Measurements from ENCODE around the gene ERFL. TPM values are rescaled to one million over a fixed set of nuclear protein-coding genes. Genes with fewer than 3 reads are reported as not detected.
"Not testable (repeated sequence)": the region's sequence is repeated elsewhere in the genome, so short reads cannot be mapped to it uniquely, and the experiment has no call there.

The ERFL gene
- total and polyA plus RNA-seq, 2 of the 4 experiments (the other 2 are of a cell fraction): not detected

- TF ChIP-seq CHD1 (IDR thresholded peaks at IDR 0.05; ENCODE audit: low read depth, low read length): no peak
Measured at GRCh38 chr19:41876847-41877832, 51.1 kb downstream of the ERFL start, which contains the start of gene CD79A (continued).

- H3K9ac ChIP-seq (ENCODE audit: low read depth, low read length); H4K91ac ChIP-seq (ENCODE audit: insufficient read depth, low read depth, low read length); H2BK20ac ChIP-seq (ENCODE audit: low read depth, low read length); H2AFZ ChIP-seq (replicated peaks; ENCODE audit: low read length, poor library complexity); H4K8ac ChIP-seq (ENCODE audit: low read depth in 2 of 2, low read length in 2 of 2); H3K14ac ChIP-seq (replicated peaks; ENCODE audit: low read depth, low read length); H3K9me3 ChIP-seq (ENCODE audit: control insufficient read depth, insufficient read depth, low read length); H3K23ac ChIP-seq (ENCODE audit: low read depth, low read length); H3K9me1 ChIP-seq (ENCODE audit: insufficient read depth, low read length); dilution Hi-C loops (cut with HindIII; ENCODE audit: low sequenced_read_pairs, unreplicated experiment); BruUV-seq (replicated peaks); H2AK5ac ChIP-seq (ENCODE audit: low read depth, low read length); H3K4me3 ChIP-seq (ENCODE audit: insufficient read depth, low read depth, low read length); DNase-seq; H3K56ac ChIP-seq (ENCODE audit: extremely low read depth, insufficient read depth, low read length); H3K27ac ChIP-seq (ENCODE audit: insufficient read depth, low read length); H2BK15ac ChIP-seq (ENCODE audit: low read depth, low read length); H2AK9ac ChIP-seq (replicated peaks; ENCODE audit: low read depth, low read length, poor library complexity); H3K18ac ChIP-seq (ENCODE audit: low read depth, low read length); in situ Hi-C loops (cut with MboI; ENCODE audit: low sequenced_read_pairs); POLR2A ChIA-PET (ENCODE audit: unreplicated experiment); H3K4me2 ChIP-seq (ENCODE audit: low read depth, low read length); H2BK5ac ChIP-seq (ENCODE audit: low read depth, low read length, poor library complexity, severe bottlenecking); H4K5ac ChIP-seq (ENCODE audit: low read depth, low read length); intact Hi-C loops (cut with micrococcal nuclease); H3K4me1 ChIP-seq (ENCODE audit: control insufficient read depth, insufficient read depth, low read length); H2BK120ac ChIP-seq (ENCODE audit: low read depth, low read length); H3K4ac ChIP-seq (ENCODE audit: low read depth, low read length); H3K79me1 ChIP-seq (ENCODE audit: low read depth in 1 of 2, low read length in 2 of 2); ATAC-seq (ENCODE audit: low read depth): not testable (repeated sequence)
- peaks cover 27% of the 10 kb centered on the region for H4K20me1 ChIP-seq (ENCODE audit: insufficient read depth, low read length)
- H3K36me3 ChIP-seq (ENCODE audit: control insufficient read depth, insufficient read depth, low read length): peaks cover 15% of the 10 kb centered on the region
- peaks cover 15% of the 10 kb centered on the region; the same call in 1 of the 2 replicates for H3K27me3 ChIP-seq (ENCODE audit: control insufficient read depth, insufficient read depth, low read length)
- no CpG with 5 or more reads among the region's 3 CpGs for WGBS, 2 experiments (ENCODE audit: extremely low coverage in 2 of 2, insufficient read length in 1 of 2)
- CTCF ChIA-PET: interaction anchor here (0.6 kb wide), 1 partner anchor 551 kb away, joined by 4 read pairs; no protein-coding TSS in a partner anchor
Measured at GRCh38 chr19:41875973-41876372, 52.3 kb downstream of the ERFL start.

Data from IMR-90 (cell line).